ENCODE results near the gene ZEB2.
A peak's percentile ranks its signal among the peaks of the same experiment; 100 is the strongest.

The ZEB2 gene

GRCh38 chr2:144493027-144493809, 26.7 kb downstream of the ZEB2 start:
- DNase-seq, result no peak

- no peak for DNase-seq
Measured at GRCh38 chr2:144490857-144491256, 29.1 kb downstream of the ZEB2 start.

GRCh38 chr2:144490017-144490416, 29.9 kb downstream of the ZEB2 start:
- DNase-seq, result no peak

- DNase-seq, result peak; percentile 39
Measured at GRCh38 chr2:144489315-144489916, 30.5 kb downstream of the ZEB2 start.

- DNase-seq, result no peak
Measured at GRCh38 chr2:144484201-144484948, 35.5 kb downstream of the ZEB2 start.

GRCh38 chr2:144481666-144482065, 38.3 kb downstream of the ZEB2 start:
- DNase-seq, result no peak

- DNase-seq, result no peak
Measured at GRCh38 chr2:144481109-144481508, 38.8 kb downstream of the ZEB2 start.

GRCh38 chr2:144480285-144480684, 39.6 kb downstream of the ZEB2 start:
- no peak for DNase-seq

- DNase-seq, result peak; percentile 78
Measured at GRCh38 chr2:144479659-144480058, 40.3 kb downstream of the ZEB2 start.

GRCh38 chr2:144479138-144479537, 40.8 kb downstream of the ZEB2 start:
- DNase-seq, result no peak

GRCh38 chr2:144477957-144478311, 42.0 kb downstream of the ZEB2 start:
- peak; percentile 52 for DNase-seq

- DNase-seq, result no peak
Measured at GRCh38 chr2:144477281-144477956, 42.5 kb downstream of the ZEB2 start.

GRCh38 chr2:144476682-144477081, 43.2 kb downstream of the ZEB2 start:
- no peak for DNase-seq

GRCh38 chr2:144475569-144476275, 44.2 kb downstream of the ZEB2 start:
- DNase-seq, result no peak

- DNase-seq, result no peak
Measured at GRCh38 chr2:144475044-144475443, 44.9 kb downstream of the ZEB2 start.

GRCh38 chr2:144474017-144474416, 45.9 kb downstream of the ZEB2 start:
- DNase-seq, result no peak

- DNase-seq, result no peak
Measured at GRCh38 chr2:144472911-144473310, 47.0 kb downstream of the ZEB2 start.

GRCh38 chr2:144472046-144472412, 47.9 kb downstream of the ZEB2 start:
- no peak for DNase-seq

GRCh38 chr2:144471305-144472045, 48.4 kb downstream of the ZEB2 start:
- no peak for DNase-seq

- DNase-seq, result no peak
Measured at GRCh38 chr2:144470816-144471215, 49.1 kb downstream of the ZEB2 start.

- no peak for DNase-seq
Measured at GRCh38 chr2:144470334-144470733, 49.6 kb downstream of the ZEB2 start.

GRCh38 chr2:144469798-144470197, 50.1 kb downstream of the ZEB2 start:
- DNase-seq, result peak; percentile 54
